ENCODE results near the gene KCNC3. TPM values are rescaled to one million over a fixed set of nuclear protein-coding genes. Genes with fewer than 3 reads are reported as not detected.

The KCNC3 gene
- total RNA-seq, 1 experiment from 2014 or later, result 17.3 TPM

DNA sequence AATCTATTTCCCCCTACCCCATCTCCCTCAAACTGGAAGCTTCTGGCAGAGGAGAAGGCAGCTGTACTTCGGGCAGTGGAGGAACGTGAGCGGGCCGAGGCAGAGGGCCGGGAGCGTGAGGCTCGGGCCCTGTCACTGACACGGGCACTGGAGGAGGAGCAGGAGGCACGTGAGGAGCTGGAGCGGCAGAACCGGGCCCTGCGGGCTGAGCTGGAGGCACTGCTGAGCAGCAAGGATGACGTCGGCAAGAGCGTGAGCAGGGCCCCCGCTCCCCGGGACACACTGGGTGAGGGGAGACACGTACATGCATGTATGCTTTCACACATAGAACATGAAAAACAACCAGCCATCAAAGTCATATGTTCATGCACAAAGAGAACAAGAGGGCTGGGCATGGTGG lies 42.7 kb downstream of the KCNC3 start:
- Histone ChIP-seq H2AK5ac (ENCODE audit: insufficient read length, low read length) (no peak overlapping the region), H2BK15ac (ENCODE audit: low read depth, low read length) (no peak overlapping the region), H4K8ac (replicated peaks; ENCODE audit: insufficient read length, low read depth, low read length) (no peak overlapping the region), H3K4me2 (ENCODE audit: insufficient read depth, insufficient read length, low read length) (no peak overlapping the region), H4K91ac (ENCODE audit: insufficient read length, low read depth, low read length) (no peak overlapping the region), H3K56ac (ENCODE audit: insufficient read length, low read depth, low read length) (no peak overlapping the region), H3T11ph (ENCODE audit: low read length) (no peak overlapping the region), H3K79me2 (ENCODE audit: insufficient read depth, low read length) (no peaks in the 10 kb centered on the region), H3K27ac (ENCODE audit: insufficient read length, low read depth, low read length) (no peak overlapping the region), H3K23ac (ENCODE audit: insufficient read length, low read depth, low read length) (no peak overlapping the region), H3K9me3 (ENCODE audit: control insufficient read depth, low read depth, low read length) (peaks cover 5% of the 10 kb centered on the region), H3K14ac (ENCODE audit: insufficient read depth, low read length) (no peak overlapping the region), H4K20me1 (ENCODE audit: control insufficient read depth, insufficient read depth, insufficient read length) (no peaks in the 10 kb centered on the region), H3K4ac (ENCODE audit: low read depth, low read length) (no peak overlapping the region), H3K18ac (ENCODE audit: insufficient read length, low read depth, low read length) (no peak overlapping the region), H2AFZ (ENCODE audit: low read length) (no peak overlapping the region), H3K27me3 (ENCODE audit: insufficient read depth, low read length) (no peaks in the 10 kb centered on the region), H3K9ac (ENCODE audit: extremely low read depth, insufficient read length, low read length) (no peak overlapping the region), H4K5ac (ENCODE audit: insufficient read length, low read depth, low read length) (no peak overlapping the region), H3K79me1 (ENCODE audit: insufficient read depth, low read depth, low read length, poor library complexity, severe bottlenecking) (no peaks in the 10 kb centered on the region), H2BK20ac (ENCODE audit: low read depth, low read length, poor library complexity, severe bottlenecking) (no peak overlapping the region), H2BK120ac (ENCODE audit: low read depth, low read length, poor library complexity, severe bottlenecking) (no peak overlapping the region), H2BK12ac (ENCODE audit: insufficient read length, low read depth, low read length) (no peak overlapping the region), H3K23me2 (ENCODE audit: insufficient read length, low read depth, low read length, poor library complexity, severe bottlenecking) (no peaks in the 10 kb centered on the region), H3K4me1 (ENCODE audit: insufficient read depth, low read length) (no peaks in the 10 kb centered on the region), H2BK5ac (ENCODE audit: insufficient read length, low read length) (no peak overlapping the region)
- TF ChIP-seq, protein P1, sequence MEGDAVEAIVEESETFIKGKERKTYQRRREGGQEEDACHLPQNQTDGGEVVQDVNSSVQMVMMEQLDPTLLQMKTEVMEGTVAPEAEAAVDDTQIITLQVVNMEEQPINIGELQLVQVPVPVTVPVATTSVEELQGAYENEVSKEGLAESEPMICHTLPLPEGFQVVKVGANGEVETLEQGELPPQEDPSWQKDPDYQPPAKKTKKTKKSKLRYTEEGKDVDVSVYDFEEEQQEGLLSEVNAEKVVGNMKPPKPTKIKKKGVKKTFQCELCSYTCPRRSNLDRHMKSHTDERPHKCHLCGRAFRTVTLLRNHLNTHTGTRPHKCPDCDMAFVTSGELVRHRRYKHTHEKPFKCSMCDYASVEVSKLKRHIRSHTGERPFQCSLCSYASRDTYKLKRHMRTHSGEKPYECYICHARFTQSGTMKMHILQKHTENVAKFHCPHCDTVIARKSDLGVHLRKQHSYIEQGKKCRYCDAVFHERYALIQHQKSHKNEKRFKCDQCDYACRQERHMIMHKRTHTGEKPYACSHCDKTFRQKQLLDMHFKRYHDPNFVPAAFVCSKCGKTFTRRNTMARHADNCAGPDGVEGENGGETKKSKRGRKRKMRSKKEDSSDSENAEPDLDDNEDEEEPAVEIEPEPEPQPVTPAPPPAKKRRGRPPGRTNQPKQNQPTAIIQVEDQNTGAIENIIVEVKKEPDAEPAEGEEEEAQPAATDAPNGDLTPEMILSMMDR (conservative IDR thresholded peaks at IDR 0.05), result no peak
- no CpG with 5 or more reads among the region's 18 CpGs for WGBS (ENCODE audit: extremely low coverage, insufficient read length, low lambda C conversion rate)
- peaks cover 45 to 67% (median 61%) of the 10 kb centered on the region in 3 experiments for H3K36me3 Mint-ChIP-seq (ENCODE audit: insufficient read depth in 1 of 3, low read depth in 3 of 3)
- peaks cover 5 to 8% of the 10 kb centered on the region in 2 experiments for H3K4me1 Mint-ChIP-seq
- no peaks in the 10 kb centered on the region; the same call in 1 of the 2 replicates for H3K27me3 Mint-ChIP-seq (ENCODE audit: low read depth)
- peaks cover 12 to 22% of the 10 kb centered on the region in 2 experiments for H3K9me3 Mint-ChIP-seq
- H3K4me3 Mint-ChIP-seq, result no peak overlapping the region
- DNase-seq, result no peak
- no peak overlapping the region for H3K27ac Mint-ChIP-seq
